ENCODE data around the gene PELI2. TPM values are rescaled to one million over a fixed set of nuclear protein-coding genes. Genes with fewer than 3 reads are reported as not detected.

PELI2 gene
- total RNA-seq, 4 donors from 2014 or later, result 8.2 to 27.0 (median 10.1) TPM

DNA sequence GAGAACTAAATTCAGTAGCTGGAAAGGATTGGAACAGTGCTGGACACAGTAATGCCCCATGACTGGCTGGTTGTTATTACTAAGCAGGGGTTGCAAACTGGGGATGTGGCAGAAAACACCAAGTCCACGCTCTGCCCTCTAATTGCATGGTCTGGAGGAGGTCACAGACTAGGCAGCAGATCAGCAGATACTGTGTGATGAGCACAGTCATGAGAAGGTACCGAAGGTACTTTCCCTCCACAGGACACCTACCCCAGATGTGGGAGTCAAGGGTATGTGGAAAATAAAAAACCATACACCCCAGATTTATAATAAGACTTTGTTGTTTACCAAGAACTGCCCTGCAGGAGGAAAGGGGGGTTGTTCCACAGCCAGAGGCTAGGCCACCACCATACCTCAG, 175.3 kb downstream of the PELI2 start:
- DNase-seq (ENCODE audit: low spot score) (no peak), ATAC-seq (ENCODE audit: low FRiP score) (no peak)
- TF ChIP-seq, protein P1, sequence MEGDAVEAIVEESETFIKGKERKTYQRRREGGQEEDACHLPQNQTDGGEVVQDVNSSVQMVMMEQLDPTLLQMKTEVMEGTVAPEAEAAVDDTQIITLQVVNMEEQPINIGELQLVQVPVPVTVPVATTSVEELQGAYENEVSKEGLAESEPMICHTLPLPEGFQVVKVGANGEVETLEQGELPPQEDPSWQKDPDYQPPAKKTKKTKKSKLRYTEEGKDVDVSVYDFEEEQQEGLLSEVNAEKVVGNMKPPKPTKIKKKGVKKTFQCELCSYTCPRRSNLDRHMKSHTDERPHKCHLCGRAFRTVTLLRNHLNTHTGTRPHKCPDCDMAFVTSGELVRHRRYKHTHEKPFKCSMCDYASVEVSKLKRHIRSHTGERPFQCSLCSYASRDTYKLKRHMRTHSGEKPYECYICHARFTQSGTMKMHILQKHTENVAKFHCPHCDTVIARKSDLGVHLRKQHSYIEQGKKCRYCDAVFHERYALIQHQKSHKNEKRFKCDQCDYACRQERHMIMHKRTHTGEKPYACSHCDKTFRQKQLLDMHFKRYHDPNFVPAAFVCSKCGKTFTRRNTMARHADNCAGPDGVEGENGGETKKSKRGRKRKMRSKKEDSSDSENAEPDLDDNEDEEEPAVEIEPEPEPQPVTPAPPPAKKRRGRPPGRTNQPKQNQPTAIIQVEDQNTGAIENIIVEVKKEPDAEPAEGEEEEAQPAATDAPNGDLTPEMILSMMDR (IDR thresholded peaks at IDR 0.05), result no peak

DNA sequence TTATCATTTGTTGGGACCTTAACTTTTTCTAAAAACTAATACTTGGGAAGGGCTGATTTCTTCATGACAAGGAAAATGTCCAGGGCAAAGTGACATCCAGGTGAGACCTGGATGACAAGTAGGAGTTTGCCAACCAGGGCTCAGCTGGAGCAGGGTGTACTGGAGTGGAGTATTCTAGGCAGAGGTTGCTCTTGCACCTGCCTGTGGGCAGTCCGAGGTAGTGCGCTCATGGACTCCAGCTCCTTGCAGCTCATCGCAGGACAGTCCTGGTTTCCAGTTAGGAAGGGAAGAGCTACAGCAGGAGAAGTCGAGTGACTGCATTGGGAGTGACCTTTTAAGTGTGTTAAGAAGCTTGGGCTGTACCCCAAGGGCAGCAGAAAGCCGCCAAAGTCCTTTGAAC, 175.9 kb downstream of the PELI2 start:
- DNase-seq (ENCODE audit: low spot score), result no peak
- ATAC-seq (ENCODE audit: low FRiP score), result no peak
- TF ChIP-seq, protein P1 (IDR thresholded peaks at IDR 0.05), result no peak

DNA sequence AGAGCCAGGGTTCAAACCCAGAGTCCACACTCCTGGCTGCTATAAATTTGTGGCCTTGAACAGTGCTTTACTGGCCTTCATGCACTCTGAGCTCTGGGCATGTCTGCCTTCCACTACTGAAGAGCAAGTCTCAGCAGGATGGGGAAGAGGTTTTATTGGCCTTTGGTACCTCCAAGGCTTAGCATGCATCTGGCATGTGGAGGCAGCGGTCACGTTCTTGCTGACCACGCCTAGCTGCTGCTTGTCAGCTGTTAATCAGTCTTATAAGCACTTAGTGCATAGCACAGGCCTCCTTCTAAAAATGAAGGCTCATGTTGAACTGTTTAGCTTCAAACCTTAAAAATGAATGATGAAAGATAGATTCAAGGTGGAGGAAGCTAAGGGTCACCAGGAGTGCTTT, 177.5 kb downstream of the PELI2 start:
- ATAC-seq (ENCODE audit: low FRiP score) (no peak), DNase-seq (ENCODE audit: low spot score) (no peak)
- TF ChIP-seq, protein P1 (IDR thresholded peaks at IDR 0.05), result no peak

DNA sequence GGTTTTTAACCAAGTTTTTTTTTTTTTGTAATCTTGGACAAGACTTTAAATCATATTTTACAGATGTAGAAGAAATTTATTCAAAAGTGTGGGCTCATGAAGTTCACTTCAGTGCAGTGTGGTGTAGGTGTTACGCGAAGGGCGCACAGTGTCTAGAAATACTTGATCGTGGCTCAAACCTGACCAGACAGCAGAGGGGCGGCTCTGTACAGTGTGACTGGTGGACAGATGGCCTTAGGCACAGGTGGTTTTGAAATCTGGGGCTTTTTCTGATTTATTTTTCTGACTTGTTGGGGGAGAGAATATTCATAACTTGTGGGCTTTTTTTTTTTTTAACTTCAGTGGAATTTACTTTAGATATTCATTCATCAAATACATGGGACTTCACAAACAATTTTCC, 179.2 kb downstream of the PELI2 start:
- TF ChIP-seq, protein P1 (IDR thresholded peaks at IDR 0.05), result no peak
- DNase-seq (ENCODE audit: low spot score) (no peak), ATAC-seq (ENCODE audit: low FRiP score) (no peak)

DNA sequence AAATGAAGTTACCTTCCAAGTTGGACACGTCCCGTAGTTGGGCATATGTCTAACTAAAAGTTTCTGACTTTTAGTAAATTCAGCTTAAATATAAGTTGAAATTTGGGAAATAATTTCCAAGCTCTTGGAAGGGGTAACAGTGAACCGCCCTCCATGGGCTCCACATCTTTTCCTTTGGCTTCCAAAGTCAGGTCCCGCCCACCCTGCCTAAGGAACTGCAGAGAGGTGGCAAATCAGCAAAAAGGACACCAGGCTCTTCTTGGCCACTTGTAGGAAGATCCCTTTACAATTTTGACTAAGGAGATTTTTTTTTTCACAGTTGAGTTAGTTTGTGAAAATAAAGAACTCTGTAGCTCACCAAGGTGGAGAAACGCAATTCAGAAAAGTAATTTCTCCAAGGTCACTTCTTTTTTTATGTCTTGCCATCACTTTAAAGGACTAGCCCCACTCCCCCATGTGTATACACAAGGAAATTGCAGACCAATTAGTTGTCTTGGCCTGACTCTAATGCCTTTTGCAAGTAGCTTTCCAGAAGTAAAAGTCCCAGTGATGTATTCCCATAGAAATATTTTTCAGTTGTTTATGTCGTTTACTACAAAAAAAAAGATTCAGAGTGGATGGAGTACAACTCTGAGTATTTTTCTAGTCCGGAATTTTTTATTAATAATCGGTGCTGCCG, 181.2 kb downstream of the PELI2 start:
- no peak for DNase-seq (ENCODE audit: low spot score)

DNA sequence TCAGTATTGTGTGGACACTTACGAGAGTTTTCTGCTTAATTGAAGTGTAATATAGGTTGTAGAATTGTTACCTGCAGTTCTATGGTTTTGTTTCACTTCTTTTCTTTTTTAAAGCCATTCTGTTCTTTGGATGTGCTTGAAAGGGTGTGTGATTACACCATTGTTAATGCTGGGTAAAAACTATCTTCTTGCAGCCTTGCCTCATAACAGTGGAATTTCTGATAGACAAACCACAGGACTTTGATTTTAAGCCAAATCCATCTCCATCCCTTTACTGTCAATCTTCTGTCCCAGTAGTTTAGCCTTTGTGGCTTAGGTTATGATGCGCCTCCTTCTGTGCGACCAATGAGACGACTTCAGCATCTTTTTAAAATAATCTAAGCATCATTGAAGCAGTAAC, 182.3 kb downstream of the PELI2 start:
- TF ChIP-seq, protein P1 (IDR thresholded peaks at IDR 0.05), result no peak
- DNase-seq (ENCODE audit: low spot score), result no peak
- ATAC-seq (ENCODE audit: low FRiP score), result no peak

More for the DNA sequence above, 181.2 kb downstream of the PELI2 start:
- TF ChIP-seq, protein P1 (IDR thresholded peaks at IDR 0.05), result no peak
- no peak for ATAC-seq (ENCODE audit: low FRiP score)

DNA sequence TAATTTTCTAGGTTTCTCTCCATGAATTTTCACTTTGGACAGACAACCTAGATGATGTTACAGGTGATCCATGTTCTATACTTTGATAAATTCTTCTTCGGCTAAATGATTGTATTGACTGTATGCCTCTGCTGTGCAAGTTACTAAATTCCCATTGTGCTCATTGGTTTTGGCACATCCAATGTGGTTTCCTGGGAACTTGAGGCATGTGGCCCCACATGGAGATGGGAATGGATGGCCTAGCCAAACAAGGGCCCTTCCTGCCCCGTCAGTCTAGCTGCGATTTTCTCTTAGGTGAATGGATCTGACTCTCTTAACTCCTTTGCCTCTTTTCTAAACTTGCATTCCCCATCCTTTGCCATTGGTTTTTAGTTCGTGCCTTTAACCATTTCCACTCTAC, 186.2 kb downstream of the PELI2 start:
- ATAC-seq (ENCODE audit: low FRiP score) (no peak), DNase-seq (ENCODE audit: low spot score) (no peak)
- TF ChIP-seq, protein P1 (IDR thresholded peaks at IDR 0.05), result no peak
